DMS114 treated with DMSO at 0.1 percent for 48 hours (cell line): Measurements from ENCODE around the gene OCIAD1.
"Not testable (repeated sequence)": the region's sequence is repeated elsewhere in the genome, so short reads cannot be mapped to it uniquely, and the experiment has no call there.

ENCODE experiments used
- DNase-seq: peaks from one replicate; lab custom pipeline; 2025; ENCODE audit not compliant: unreplicated experiment; lab: John Stamatoyannopoulos, UW

OCIAD1 gene

GRCh38 chr4:48816971-48817370 is 13.9 kb upstream of the OCIAD1 start:
- DNase-seq: no peak

DNA sequence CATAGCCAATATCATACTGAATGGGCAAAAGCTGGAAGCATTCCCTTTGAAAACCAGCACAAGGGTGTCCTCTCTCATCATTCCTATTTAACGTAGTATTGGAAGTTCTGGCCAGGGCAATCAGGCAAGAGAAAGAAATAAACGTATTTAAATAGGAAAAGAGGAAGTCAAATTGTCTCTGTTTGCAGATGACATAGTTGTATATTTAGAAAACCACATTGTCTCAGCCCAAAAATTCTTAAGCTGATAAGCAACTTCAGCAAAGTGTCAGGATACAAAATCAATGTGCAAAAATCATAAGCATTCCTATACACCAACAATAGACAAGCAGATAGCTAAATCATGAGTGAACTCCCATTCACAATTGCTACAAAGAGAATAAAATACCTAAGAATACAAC is 9.5 kb upstream of the OCIAD1 start:
- DNase-seq: not testable (repeated sequence)

GRCh38 chr4:48827622-48828021 is 3.3 kb upstream of the OCIAD1 start:
- DNase-seq: no peak

GRCh38 chr4:48831532-48832030 is 693 bp downstream of the OCIAD1 start:
- no peak for DNase-seq

DNA sequence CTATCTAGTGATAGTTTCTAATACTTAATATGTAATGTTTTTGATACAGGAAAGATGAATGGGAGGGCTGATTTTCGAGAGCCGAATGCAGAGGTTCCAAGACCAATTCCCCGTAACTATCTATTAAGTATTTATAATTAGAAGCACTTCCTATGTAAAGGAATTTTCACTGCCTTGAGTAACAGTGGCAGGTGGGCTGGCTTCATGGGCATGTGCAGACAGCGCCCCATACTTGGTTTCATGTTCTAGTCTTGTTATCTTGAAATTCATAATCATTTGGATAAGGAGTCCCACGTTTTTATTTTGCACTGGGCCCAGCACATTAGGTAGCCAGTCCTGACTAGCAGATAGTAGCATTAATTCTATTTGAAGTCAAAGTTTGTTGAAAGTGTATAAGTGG is 1.7 kb downstream of the OCIAD1 start:
- no peak for DNase-seq

GRCh38 chr4:48836658-48837057 is 5.8 kb downstream of the OCIAD1 start:
- DNase-seq: no peak

- no peak for DNase-seq
These were observed 10.3 kb downstream of the OCIAD1 start for GRCh38 chr4:48841045-48841827.

- DNase-seq: no peak
These were observed 14.0 kb downstream of the OCIAD1 start for GRCh38 chr4:48844843-48845242.

DNA sequence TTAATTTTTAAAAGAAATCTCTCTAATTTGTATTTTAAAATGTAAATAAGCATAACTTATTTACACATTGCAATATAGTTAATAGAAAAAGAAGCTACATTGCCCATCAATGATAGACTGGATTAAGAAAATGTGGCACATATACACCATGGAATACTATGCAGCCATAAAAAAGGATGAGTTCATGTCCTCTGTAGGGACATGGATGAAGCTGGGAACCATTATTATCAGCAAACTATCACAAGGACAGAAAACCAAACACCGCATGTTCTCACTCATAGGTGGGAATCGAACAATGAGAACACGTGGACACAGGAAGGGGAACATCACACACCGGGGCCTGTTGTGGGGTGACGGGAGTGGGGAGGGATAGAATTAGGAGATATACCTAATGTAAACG is 17.9 kb downstream of the OCIAD1 start:
- DNase-seq: not testable (repeated sequence)

- DNase-seq: no peak
These were observed 20.8 kb downstream of the OCIAD1 start for GRCh38 chr4:48851651-48852050.

DNA sequence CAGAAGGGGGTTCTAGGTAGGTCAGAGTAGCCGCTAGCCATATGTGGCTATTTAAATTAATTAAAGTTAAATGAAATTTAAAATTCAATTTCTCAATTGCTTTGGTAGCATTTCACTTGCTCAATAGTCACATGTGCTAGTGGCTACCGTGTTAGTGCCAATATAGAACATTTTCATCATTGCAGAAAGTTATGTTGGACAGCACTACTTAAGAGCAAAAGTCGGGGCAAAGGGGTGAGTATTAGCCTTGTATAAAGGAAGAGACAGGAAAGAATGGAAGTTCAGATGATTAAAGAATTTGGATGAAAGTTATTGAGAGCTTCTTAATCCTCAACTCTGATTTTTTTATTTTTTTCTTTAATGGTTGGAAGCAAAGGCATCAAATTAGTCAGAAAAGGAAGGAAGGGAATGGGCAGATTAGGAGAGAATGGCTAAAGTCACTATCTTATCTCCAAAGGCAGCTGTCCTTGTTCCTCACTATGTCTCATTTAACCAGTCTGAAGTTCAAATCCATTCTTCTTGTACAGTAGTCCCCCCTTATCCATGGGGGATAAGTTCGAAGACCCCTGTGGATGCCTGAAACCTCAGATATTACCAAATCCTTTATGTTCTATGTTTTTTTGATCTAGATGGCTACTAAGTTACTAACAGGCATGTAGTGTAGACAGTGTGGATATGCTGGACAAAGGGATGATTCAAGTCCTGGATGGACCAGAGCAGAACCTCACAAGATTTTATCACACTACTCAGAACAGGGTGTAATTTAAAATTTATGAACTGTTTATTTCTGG is 22.9 kb downstream of the OCIAD1 start:
- DNase-seq: no peak

DNA sequence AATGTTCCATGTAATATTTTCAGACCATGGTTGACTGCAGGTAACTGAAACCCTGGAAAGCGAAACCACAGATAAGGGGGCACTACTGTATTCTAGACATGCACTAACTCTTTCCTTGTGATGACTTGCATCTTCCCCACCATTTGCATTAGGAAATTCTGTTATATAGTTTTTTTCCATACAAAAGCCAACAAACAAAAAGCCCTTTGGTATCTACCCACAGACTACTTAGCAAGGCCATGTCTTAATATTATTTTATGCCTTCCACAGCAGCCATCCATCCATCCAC is 23.5 kb downstream of the OCIAD1 start:
- no peak for DNase-seq

- DNase-seq: no peak
These were observed 24.1 kb downstream of the OCIAD1 start for GRCh38 chr4:48854982-48855381.

DNA sequence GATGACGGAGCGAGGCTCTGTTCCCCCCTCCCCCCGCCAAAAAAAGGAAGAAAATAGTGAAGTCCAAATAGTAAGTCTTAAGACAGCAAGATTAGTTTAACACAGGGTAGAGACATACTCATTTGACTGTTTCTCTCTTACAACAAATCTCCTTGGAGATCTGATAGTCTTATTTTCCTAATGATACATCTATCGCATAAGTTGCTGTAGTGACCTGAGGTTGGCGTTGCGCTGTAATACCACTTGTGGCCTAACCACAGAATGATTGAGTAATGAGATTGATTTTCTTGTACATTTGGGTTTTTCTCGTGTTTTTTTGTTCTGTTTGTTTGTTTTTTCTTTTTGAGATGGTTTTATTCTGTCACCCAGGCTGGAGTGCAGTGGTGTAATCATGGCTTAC is 27.2 kb downstream of the OCIAD1 start:
- DNase-seq: no peak

GRCh38 chr4:48862038-48862437 is 31.1 kb downstream of the OCIAD1 start:
- no peak for DNase-seq

- no peak for DNase-seq
These were observed 31.8 kb downstream of the OCIAD1 start for GRCh38 chr4:48862661-48863060.

DNA sequence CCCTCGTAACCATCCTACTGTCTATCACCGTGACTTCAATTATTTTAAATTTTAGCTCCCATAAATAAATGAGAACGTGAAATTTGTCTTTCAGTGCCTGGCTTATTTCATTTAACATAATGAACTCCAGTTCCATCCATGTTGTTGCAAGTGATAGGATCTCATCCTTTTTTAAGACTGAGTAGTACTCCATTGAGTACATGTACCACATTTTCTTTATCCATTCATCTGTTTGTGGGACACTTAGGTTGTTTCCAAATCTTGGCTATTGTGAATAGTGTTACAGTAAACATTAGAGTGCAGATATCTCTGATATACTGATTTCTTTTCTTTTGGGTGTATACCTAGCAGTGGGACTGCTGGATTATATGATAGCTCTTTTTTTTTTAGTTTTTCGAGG is 32.8 kb downstream of the OCIAD1 start:
- DNase-seq: no peak

- not testable (repeated sequence) for DNase-seq
These were observed 33.8 kb downstream of the OCIAD1 start for GRCh38 chr4:48864696-48865095.

GRCh38 chr4:48877827-48878535 is 47.1 kb downstream of the OCIAD1 start:
- no peak for DNase-seq

GRCh38 chr4:48879561-48880442 is 48.9 kb downstream of the OCIAD1 start:
- no peak for DNase-seq

- DNase-seq: not testable (repeated sequence)
These were observed 50.8 kb downstream of the OCIAD1 start for GRCh38 chr4:48881646-48882045.
